Activated B cell treated with CpG ODN at 0.5 μM for 24 hours (primary cell): ENCODE data around the gene SLC39A8. TPM values are rescaled to one million over a fixed set of nuclear protein-coding genes. Genes with fewer than 3 reads are reported as not detected.

ENCODE experiments used
- ATAC-seq: fragments of 200-7000 bp; cut with Tn5 transposase; one replicate; pipeline ENCODE4 v1.10.0; 2021; ENCODE audit warnings: low read depth, mild to moderate bottlenecking, moderate library complexity
- CTCF ChIA-PET: fragments of 350-600 bp; sonication (Branson Sonifier 250); formaldehyde crosslinking; loops from one replicate; lab custom pipeline; 2021; ENCODE audit warnings: antibody characterized with exemption; lab: Charles Lee
- POLR2A ChIA-PET: fragments of 350-600 bp; sonication (Branson Sonifier 250); formaldehyde crosslinking; loops from one replicate; lab custom pipeline; 2021; ENCODE audit warnings: antibody characterized with exemption; lab: Charles Lee
- DNase-seq: peaks from one replicate; pipeline ENCODE4 v3.0.0; 2022
- H3K27ac Mint-ChIP-seq: one replicate; pipeline ENCODE4 v1.8.0; 2020; ENCODE audit warnings: mixed read lengths
- H3K27me3 Mint-ChIP-seq: one replicate; pipeline ENCODE4 v1.8.0; 2021; ENCODE audit warnings: mixed read lengths
- H3K36me3 Mint-ChIP-seq: one replicate; pipeline ENCODE4 v1.8.0; 2021; ENCODE audit warnings: low read depth, mixed read lengths
- H3K4me1 Mint-ChIP-seq: one replicate; pipeline ENCODE4 v1.8.0; 2021; ENCODE audit warnings: mixed read lengths
- H3K4me3 Mint-ChIP-seq: one replicate; pipeline ENCODE4 v1.8.0; 2020; ENCODE audit warnings: mild to moderate bottlenecking, mixed read lengths
- H3K9me3 Mint-ChIP-seq: one replicate; pipeline ENCODE4 v1.8.0; 2020; ENCODE audit warnings: mixed read lengths
- intact Hi-C: fragments of 100-400 bp; cut with micrococcal nuclease; formaldehyde crosslinking; loops from one replicate; pipeline ENCODE4 v1.15.1; 2024
- total RNA-seq: library from RNA; stranded (reverse); gene quantifications from 2 replicates; pipeline ENCODE4 v1.2.3, GENCODE V29; 2022
- TF ChIP-seq, protein P1 (sequence below): fragments of 200-600 bp; IDR thresholded peaks from one replicate; pipeline ENCODE4 v1.8.0; 2022; ENCODE audit warnings: antibody characterized with exemption, mild to moderate bottlenecking

SLC39A8 gene
- total RNA-seq, 1 donor from 2014 or later: 17.9 TPM

DNA sequence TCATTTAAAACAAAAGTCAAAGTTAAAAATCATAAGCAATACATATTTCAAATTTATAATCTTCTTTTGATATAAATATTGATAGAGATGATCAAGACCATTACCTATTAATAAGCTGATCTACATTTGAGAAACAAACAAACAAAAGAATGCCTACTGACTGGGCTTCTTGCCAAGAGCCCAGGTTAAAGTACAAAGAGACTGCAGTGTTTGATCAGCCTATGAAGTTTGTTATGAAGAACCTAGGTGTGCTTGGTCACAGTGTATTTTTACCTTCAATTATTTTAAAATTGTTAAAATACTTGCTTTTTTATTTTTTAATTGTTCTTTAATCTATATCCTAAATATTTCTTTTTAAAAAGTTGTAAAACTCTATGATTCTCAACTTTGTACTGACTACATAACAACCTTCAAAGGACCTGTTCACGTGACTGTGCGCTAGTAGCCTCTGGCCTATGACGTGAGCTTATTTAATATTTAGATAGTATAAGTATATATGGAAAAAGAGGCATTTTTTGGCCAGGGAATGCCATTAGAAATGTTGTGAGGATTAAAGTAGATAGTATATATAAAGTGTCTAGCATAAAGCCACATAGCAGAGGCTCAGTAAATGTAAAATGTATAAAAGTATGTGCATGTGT, 11.4 kb upstream of the SLC39A8 start:
- ATAC-seq: no peak

DNA sequence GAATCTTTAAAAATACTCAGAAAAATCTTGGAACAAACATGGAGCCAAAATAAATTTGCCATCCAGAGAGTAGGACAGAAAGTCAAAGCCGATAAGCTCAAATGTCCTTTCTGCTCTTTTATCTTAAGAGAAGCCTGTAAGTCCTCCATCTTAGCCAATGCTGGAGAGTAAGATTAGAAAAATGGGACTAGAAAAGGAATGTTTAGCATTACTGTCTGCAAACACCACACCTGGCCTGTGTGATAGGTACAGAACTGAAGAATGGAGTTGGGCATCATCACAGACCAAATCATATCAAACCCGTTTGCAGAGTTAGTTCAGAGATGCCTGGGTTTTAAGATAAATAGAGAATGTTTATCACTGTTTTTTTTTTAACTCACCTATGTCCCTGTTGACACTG, 10.5 kb upstream of the SLC39A8 start:
- Mint-ChIP-seq H3K4me3 (no peak overlapping the region), H3K9me3 (no peaks in the 10 kb centered on the region), H3K27me3 (no peaks in the 10 kb centered on the region), H3K27ac (no peak overlapping the region), H3K36me3 (no peaks in the 10 kb centered on the region), H3K4me1 (no peaks in the 10 kb centered on the region)
- ChIA-PET POLR2A (no interaction called here), CTCF (no interaction called here)
- intact Hi-C loops: no loop called here
- no peak for ATAC-seq
- DNase-seq: no peak
- TF ChIP-seq, protein P1, sequence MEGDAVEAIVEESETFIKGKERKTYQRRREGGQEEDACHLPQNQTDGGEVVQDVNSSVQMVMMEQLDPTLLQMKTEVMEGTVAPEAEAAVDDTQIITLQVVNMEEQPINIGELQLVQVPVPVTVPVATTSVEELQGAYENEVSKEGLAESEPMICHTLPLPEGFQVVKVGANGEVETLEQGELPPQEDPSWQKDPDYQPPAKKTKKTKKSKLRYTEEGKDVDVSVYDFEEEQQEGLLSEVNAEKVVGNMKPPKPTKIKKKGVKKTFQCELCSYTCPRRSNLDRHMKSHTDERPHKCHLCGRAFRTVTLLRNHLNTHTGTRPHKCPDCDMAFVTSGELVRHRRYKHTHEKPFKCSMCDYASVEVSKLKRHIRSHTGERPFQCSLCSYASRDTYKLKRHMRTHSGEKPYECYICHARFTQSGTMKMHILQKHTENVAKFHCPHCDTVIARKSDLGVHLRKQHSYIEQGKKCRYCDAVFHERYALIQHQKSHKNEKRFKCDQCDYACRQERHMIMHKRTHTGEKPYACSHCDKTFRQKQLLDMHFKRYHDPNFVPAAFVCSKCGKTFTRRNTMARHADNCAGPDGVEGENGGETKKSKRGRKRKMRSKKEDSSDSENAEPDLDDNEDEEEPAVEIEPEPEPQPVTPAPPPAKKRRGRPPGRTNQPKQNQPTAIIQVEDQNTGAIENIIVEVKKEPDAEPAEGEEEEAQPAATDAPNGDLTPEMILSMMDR: no peak

More for the DNA sequence above, 11.4 kb upstream of the SLC39A8 start:
- POLR2A ChIA-PET: no interaction called here
- Mint-ChIP-seq H3K36me3 (no peaks in the 10 kb centered on the region), H3K27me3 (no peaks in the 10 kb centered on the region), H3K4me3 (no peak overlapping the region), H3K9me3 (no peaks in the 10 kb centered on the region), H3K27ac (no peak overlapping the region), H3K4me1 (no peaks in the 10 kb centered on the region)
- no peak for DNase-seq
- intact Hi-C loops: no loop called here
- CTCF ChIA-PET: no interaction called here
- TF ChIP-seq, protein P1: no peak

DNA sequence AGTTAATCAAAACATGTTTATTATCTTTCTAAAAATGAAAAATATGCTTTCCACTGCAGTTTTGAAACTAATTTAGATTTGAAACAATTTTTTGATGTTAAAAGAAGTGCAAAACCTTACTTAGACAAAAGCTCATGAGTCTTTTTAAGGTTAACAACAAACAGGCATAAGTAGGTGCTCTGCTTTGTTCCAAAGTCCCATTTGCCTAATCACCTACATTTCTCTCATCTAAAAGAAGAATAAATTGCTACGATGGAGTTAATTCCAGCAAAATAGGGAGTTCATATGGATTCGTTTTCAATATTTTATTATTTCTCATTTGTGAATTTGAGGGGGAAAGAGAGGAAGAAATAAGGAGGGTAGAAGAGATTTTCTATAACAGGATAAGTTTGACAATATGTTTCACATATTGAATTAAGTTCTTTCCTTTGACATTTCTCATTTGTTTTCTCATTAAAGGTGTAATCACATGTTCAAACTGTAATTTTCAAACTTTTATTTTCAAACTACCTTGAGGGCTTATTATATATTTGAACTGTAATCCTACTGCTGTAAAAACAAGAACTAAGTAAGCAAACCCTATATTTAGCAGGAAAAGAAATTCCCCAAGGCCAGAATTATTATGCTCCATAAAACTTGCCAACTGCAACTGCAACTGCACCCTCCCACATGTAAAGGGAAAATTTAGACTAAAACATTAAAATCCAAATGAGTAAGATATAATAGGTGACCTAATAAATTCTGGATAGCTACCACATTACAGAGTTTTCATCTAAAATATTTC, 9.6 kb upstream of the SLC39A8 start:
- H3K4me1 Mint-ChIP-seq: no peaks in the 10 kb centered on the region
- H3K27ac Mint-ChIP-seq: no peak overlapping the region
- ChIA-PET CTCF (no interaction called here), POLR2A (no interaction called here)
- DNase-seq (no peak), ATAC-seq (no peak)
- intact Hi-C loops: no loop called here
- TF ChIP-seq, protein P1: no peak
- no peaks in the 10 kb centered on the region for H3K9me3 Mint-ChIP-seq
- no peak overlapping the region for H3K4me3 Mint-ChIP-seq
- no peaks in the 10 kb centered on the region for H3K36me3 Mint-ChIP-seq
- H3K27me3 Mint-ChIP-seq: no peaks in the 10 kb centered on the region

DNA sequence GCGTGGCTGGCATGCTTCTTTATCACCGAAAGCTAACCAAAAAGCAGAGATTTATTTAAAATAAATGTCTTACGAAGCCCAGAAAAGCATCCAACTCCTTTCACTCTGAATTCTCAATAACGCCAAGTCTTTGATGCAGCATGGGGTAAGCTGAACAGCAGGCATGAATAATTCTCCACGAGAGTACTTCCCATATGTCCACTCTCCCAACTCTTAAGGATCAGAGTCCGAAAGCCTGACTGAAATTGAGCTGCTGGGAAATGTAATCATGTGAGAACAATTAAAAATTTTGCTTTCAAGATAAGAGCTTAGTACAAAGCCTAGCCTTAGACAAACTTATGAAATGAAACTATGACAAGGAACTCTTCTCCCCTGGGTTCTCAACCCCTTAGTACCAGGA, 7.5 kb upstream of the SLC39A8 start:
- no peaks in the 10 kb centered on the region for H3K9me3 Mint-ChIP-seq
- no peak overlapping the region for H3K4me3 Mint-ChIP-seq
- ATAC-seq: no peak
- H3K27me3 Mint-ChIP-seq: no peaks in the 10 kb centered on the region
- CTCF ChIA-PET: interaction anchor here (1.1 kb wide), 1 partner anchor 78 kb away, joined by 3 read pairs; no protein-coding TSS in a partner anchor
- no peaks in the 10 kb centered on the region for H3K36me3 Mint-ChIP-seq
- DNase-seq: no peak
- H3K4me1 Mint-ChIP-seq: no peaks in the 10 kb centered on the region
- TF ChIP-seq, protein P1: no peak
- intact Hi-C loops: no loop called here
- no peak overlapping the region for H3K27ac Mint-ChIP-seq
- POLR2A ChIA-PET: no interaction called here

DNA sequence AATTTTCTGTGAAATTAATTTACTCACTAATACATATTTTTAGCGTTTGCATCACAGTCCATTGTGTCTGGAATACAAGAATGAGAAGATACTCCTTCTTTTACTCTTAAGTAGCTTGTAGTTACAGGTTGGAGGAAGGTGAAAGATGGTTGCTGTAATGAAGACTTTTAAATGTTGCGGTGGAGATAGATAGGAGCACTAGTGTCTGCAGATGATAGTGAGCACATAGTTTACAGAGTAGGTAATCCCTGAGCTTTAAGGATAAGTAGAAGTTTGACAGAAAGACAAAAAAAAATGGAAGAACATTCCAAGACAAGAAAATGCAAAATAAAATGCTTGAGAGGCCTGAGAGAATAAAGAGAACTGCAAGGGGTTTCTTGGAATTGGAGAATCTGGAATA, 5.4 kb upstream of the SLC39A8 start:
- no peak overlapping the region for H3K4me3 Mint-ChIP-seq
- intact Hi-C loops: no loop called here
- POLR2A ChIA-PET: no interaction called here
- H3K27ac Mint-ChIP-seq: no peak overlapping the region
- TF ChIP-seq, protein P1: no peak
- no peaks in the 10 kb centered on the region for H3K36me3 Mint-ChIP-seq
- H3K27me3 Mint-ChIP-seq: no peaks in the 10 kb centered on the region
- H3K9me3 Mint-ChIP-seq: no peaks in the 10 kb centered on the region
- DNase-seq: no peak
- CTCF ChIA-PET: no interaction called here
- H3K4me1 Mint-ChIP-seq: peaks cover 9% of the 10 kb centered on the region
- ATAC-seq: no peak
